Measurements from ENCODE around the gene TPSB2. TPM values are rescaled to one million over a fixed set of nuclear protein-coding genes. Genes with fewer than 3 reads are reported as not detected.

Gene TPSB2
- total RNA-seq, 1 experiment from 2014 or later: 0.44 TPM

DNA sequence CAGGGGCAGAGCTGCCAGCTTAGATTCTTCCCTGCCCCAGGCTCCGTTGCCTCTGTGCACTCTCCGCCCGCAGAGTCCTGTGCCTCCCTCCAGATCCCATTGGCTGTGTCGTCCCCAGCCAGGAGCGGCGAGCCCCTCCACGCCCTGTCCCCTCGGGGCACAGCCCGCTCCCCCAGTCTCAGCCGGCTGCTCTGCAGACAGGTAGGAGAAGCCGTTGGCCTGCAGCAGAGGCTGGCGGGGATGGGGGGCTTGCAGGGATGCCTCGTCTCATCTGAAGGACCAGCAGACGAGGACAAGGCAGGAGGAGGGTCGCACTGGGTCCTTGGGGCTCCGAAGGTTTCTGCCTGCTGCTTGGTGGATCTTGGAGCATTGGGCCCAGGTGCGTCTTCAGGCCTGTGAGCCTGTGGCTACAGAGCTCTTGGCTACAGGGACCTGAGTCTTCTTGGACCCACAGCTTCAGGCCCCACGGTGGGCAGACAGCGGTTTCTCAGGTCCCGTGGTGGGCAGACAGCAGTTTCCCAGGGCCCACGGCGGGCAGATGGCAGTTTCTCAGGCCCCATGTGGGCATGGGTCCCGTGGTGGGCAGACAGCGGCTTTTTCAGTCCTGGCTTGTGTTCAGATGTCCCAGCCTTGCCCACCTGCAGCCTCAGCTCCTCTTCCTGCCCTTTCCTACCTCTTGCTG lies 10.9 kb downstream of the TPSB2 start (continued):
- TF ChIP-seq ATF3 (CRISPR knock-in tag; conservative IDR thresholded peaks at IDR 0.05) (no peak), NR3C1 (CRISPR knock-in tag; conservative IDR thresholded peaks at IDR 0.05; ENCODE audit: low read depth) (no peak), GRHL2 (CRISPR knock-in tag; IDR thresholded peaks at IDR 0.05; ENCODE audit: insufficient replicate concordance, severe bottlenecking) (no peak), ZNF263 (CRISPR knock-in tag; IDR thresholded peaks at IDR 0.05; ENCODE audit: low read depth) (no peak)

- no peaks in the 10 kb centered on the region for H3K36me3 Mint-ChIP-seq
- no peaks in the 10 kb centered on the region for H3K9me3 Mint-ChIP-seq
- DNase-seq (ENCODE audit: low spot score): no peak
- H3K4me3 Mint-ChIP-seq: no peak overlapping the region
- TF ChIP-seq, protein P1, sequence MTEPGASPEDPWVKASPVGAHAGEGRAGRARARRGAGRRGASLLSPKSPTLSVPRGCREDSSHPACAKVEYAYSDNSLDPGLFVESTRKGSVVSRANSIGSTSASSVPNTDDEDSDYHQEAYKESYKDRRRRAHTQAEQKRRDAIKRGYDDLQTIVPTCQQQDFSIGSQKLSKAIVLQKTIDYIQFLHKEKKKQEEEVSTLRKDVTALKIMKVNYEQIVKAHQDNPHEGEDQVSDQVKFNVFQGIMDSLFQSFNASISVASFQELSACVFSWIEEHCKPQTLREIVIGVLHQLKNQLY (CRISPR knock-in tag; IDR thresholded peaks at IDR 0.05): no peak
- TF ChIP-seq NR3C1 (CRISPR knock-in tag; conservative IDR thresholded peaks at IDR 0.05; ENCODE audit: low read depth) (no peak), NR1H2 (CRISPR knock-in tag; IDR thresholded peaks at IDR 0.05) (no peak)
- H3K4me1 Mint-ChIP-seq: no peaks in the 10 kb centered on the region
- H3K27ac Mint-ChIP-seq: no peak overlapping the region
- ChIA-PET POLR2A (no interaction called here), CTCF (no interaction called here)
- H3K27me3 Mint-ChIP-seq (ENCODE audit: low read depth): no peaks in the 10 kb centered on the region
- ATAC-seq: no peak
These were observed 11.7 kb downstream of the TPSB2 start for GRCh38 chr16:1218061-1218929.

GRCh38 chr16:1217526-1217925 lies 12.5 kb downstream of the TPSB2 start:
- no peaks in the 10 kb centered on the region for H3K27me3 Mint-ChIP-seq (ENCODE audit: low read depth)
- no peaks in the 10 kb centered on the region for H3K36me3 Mint-ChIP-seq
- no peak for DNase-seq (ENCODE audit: low spot score)
- no peaks in the 10 kb centered on the region for H3K9me3 Mint-ChIP-seq
- no peaks in the 10 kb centered on the region for H3K4me1 Mint-ChIP-seq
- ATAC-seq: no peak
- H3K27ac Mint-ChIP-seq: no peak overlapping the region
- ChIA-PET CTCF (no interaction called here), POLR2A (no interaction called here)
- H3K4me3 Mint-ChIP-seq: no peak overlapping the region
- TF ChIP-seq ZMAT4 (CRISPR knock-in tag; IDR thresholded peaks at IDR 0.05) (no peak), ZNF396 (CRISPR knock-in tag; IDR thresholded peaks at IDR 0.05; ENCODE audit: borderline replicate concordance) (no peak), ZNF425 (CRISPR knock-in tag; conservative IDR thresholded peaks at IDR 0.05) (no peak), ATF6 (CRISPR knock-in tag; IDR thresholded peaks at IDR 0.05) (no peak), MAX (CRISPR knock-in tag; IDR thresholded peaks at IDR 0.05) (no peak), OVOL2 (CRISPR knock-in tag; IDR thresholded peaks at IDR 0.05; ENCODE audit: borderline replicate concordance) (no peak), PRRX2 (CRISPR knock-in tag; IDR thresholded peaks at IDR 0.05) (no peak), FOXP4 (CRISPR knock-in tag; IDR thresholded peaks at IDR 0.05) (no peak), TEAD1 (CRISPR knock-in tag; IDR thresholded peaks at IDR 0.05) (no peak), NR2C2 (CRISPR knock-in tag; IDR thresholded peaks at IDR 0.05) (no peak), CTCF (IDR thresholded peaks at IDR 0.05) (no peak), TP53 (CRISPR knock-in tag; IDR thresholded peaks at IDR 0.05) (no peak)
- TF ChIP-seq, protein P2, sequence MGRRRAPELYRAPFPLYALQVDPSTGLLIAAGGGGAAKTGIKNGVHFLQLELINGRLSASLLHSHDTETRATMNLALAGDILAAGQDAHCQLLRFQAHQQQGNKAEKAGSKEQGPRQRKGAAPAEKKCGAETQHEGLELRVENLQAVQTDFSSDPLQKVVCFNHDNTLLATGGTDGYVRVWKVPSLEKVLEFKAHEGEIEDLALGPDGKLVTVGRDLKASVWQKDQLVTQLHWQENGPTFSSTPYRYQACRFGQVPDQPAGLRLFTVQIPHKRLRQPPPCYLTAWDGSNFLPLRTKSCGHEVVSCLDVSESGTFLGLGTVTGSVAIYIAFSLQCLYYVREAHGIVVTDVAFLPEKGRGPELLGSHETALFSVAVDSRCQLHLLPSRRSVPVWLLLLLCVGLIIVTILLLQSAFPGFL (CRISPR knock-in tag; IDR thresholded peaks at IDR 0.05; ENCODE audit: borderline replicate concordance): no peak
